Measurements from ENCODE around the gene SMTN.
"Not testable (repeated sequence)": the region's sequence is repeated elsewhere in the genome, so short reads cannot be mapped to it uniquely, and the experiment has no call there.

The SMTN gene

GRCh38 chr22:31080848-31081649 lies at the start of gene SMTN:
Gene SMTN, plus strand, starts transcription at chr22:31081318. Its CDS starts 1,941 bp downstream, at chr22:31083259.
- peak; percentile 80 for DNase-seq

DNA sequence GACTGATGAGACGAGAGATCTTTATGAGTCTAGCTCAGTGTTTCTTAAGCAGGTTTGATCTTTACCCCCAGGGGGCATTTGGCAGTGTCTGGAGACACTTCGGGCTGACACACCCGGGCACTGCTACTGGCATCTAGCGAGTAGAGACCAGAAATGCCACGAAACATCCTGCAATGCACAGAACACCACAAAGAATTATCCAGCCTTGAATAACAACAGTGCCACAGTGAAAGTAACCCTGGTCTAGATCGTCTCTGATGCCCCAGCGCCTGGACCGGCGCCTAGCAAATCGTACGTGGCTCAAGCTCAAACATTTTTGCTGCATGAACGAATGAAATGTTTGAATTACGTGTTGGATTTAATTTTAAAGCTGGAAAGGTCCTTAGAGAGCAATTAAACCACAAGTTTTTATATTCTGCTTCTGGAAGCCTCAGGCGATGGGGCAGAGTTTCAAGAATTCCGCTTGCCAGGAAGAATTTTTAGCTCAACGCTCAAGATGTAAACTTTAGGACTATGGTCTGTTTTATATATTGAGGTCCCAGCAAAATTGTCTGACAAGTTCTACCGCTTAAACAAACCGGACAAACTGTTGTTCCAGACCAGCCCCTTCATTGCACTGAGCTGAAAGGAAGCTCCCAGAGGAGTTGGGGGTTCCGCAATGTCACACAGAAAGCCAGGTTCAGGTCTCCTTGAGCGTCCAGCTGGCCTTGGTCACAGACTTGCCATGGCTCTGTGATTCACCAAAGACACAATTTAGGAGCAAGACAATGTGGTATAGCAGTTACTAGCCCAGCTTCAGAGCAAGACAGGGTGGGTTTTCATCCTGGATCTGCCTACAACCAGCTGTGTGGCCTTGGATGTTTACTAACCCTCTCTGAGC lies 44.2 kb upstream of the SMTN start:
- DNase-seq: no peak

GRCh38 chr22:31038686-31039085 lies 42.4 kb upstream of the SMTN start:
- no peak for DNase-seq

- no peak for DNase-seq
Measured at GRCh38 chr22:31039393-31039792, 41.7 kb upstream of the SMTN start.

- DNase-seq: no peak
Measured at GRCh38 chr22:31040542-31041398, 40.3 kb upstream of the SMTN start.

- no peak for DNase-seq
Measured at GRCh38 chr22:31044262-31044861, 36.8 kb upstream of the SMTN start.

GRCh38 chr22:31045900-31046538 lies 35.1 kb upstream of the SMTN start:
- DNase-seq: no peak

DNA sequence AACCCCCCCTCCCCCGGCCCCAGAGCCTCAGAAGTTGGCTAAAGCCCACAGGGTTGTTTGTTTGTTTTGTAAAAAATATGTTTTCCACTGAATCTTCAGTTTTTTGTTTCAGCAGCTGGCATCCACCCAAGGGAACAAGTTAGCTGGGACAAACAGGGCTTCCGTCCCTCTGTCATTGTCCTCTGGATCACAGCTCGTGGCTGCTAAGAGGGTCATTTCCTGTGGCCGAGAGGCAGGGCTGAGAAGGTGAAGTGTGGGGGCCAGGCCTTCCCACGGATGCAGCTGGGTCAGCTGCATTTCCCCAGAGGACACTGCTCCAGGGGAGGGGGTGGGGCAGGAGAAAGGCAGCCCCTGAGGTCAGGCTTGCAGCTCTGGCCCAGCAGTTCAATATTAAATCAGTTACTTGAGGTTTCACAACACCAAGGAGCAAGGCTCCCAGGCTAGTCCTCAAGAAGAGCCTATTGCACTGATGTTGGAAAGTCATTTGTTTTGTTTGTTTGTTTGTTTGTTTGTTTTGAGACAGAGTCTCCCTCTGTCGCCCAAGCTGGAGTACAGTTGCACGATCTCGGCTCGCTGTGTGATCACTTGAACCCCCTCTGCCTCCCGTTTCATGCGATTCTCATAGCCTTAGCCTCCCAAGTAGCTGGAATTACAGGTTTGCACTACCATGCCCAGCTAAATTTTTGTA lies 34.4 kb upstream of the SMTN start:
- peak; percentile 45 for DNase-seq

DNA sequence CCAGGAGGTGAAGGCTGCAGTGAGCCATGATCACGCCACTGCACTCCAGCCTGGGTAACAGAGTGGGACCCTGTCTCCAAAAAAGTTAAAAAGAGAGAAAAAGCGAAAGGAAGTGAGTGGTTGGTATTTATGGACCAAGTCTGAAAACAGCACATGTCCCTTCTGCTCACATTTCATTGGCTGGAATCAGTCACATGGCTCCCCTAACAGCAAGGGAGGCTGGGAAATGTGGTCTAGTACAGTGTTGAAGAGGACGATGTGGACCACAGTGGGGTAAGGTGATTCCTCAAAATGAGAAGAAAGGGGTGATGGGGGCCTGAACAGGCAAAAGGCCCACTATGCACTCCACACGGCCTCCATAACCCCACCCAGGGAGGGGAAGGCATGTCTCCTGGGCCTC lies 32.5 kb upstream of the SMTN start:
- DNase-seq: no peak

- no peak for DNase-seq
Measured at GRCh38 chr22:31049815-31050420, 31.2 kb upstream of the SMTN start.

DNA sequence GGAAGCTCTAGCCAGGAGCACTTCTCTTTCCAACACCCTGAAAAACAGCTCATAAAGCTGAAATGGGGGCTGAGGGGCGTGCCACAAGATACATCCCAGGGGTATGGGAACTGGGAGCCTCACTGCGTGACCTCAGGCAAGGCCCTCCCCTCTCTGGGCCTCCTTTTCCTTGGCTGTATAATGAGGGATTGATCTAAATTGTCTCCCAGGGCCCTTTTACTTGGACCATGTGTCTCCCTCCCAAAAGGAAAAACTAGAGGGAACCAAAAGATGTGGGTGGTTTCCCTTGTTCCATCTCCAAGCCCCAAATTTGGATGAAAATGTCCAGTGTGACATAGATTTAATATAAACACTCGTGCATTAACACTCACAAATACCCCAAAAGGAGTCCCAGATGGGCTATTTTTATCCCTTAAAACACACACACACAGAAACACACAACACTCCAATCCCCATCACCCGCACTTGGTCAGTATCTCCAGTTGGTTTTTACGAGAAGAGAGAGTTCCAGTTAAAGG lies 25.9 kb upstream of the SMTN start:
- no peak for DNase-seq

GRCh38 chr22:31055635-31056159 lies 25.4 kb upstream of the SMTN start:
- DNase-seq: peak; percentile 95

GRCh38 chr22:31056986-31057599 lies 24.0 kb upstream of the SMTN start:
- DNase-seq: no peak

DNA sequence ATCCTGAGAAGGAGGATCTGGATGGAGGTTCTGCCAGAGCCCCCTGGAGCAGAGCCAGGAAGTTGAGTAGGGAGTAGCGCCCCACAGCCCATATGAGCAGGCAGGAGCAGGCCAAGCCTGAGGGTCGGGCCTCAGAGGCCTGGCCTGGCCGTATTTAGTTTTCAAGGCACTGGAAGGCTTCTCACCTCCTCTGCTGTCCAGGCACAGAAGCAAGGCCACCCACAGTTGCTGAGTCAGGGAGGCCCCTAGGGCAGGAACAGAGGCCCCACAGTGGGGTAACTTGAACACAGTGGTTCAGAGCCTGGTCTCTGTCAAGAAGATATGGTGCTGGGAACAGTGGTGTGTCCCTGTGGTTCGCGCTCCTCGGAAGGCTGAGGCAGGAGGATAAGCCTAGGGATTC lies 21.5 kb upstream of the SMTN start:
- DNase-seq: not testable (repeated sequence)

DNA sequence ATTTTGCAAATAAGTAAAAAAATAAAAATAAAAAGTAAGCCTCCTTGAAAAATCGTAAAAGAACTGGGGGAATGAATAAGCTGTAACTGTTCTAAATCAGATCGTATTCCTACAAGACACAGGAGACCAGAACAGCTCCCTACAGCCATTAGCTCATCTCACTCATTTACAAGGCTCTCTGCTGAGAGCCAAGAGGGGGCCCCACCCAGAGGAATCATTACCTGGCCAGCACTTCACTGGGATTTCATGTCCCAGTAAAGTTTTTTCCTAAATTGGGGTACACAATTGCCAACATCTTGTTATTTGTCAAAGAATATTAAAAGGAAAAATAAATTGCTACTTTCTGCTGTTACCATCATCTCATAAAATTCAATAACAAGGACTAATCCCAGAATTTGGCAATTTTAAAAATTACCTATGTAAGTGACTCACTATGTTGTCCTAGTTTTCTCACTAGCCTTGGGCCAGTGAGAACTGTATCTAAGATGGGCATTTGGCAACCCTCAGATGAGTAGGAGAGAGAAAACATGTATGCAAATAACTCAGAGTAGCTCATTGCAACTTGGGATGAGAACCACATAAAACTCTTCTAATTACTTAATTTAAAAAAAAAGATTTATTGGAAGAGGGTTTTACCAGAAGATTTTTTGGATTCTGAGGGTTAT lies 18.4 kb upstream of the SMTN start:
- no peak for DNase-seq

GRCh38 chr22:31064369-31064768 lies 16.7 kb upstream of the SMTN start:
- DNase-seq: no peak

DNA sequence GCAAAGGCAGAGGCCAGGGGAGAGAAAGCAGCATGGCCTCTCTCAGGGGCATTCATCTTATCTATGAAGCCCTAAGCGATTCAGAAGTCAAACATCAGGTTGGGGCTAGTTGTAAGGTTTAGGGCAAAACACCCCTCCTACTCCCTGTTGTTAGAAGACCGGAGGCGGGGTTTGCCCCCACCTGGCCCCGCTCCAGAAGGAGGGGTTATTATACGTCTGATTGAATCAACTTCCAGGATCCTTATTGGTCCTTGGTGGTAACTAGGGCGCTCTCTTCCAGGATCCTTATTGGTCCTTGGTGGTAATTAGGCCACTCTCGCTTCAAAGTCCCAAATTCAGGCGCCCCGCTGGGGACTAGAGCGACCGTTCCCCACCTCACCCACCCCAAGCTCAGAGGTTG lies 12.1 kb upstream of the SMTN start:
- DNase-seq: no peak

- not testable (repeated sequence) for DNase-seq
Measured at GRCh38 chr22:31069691-31070314, 11.3 kb upstream of the SMTN start.

DNA sequence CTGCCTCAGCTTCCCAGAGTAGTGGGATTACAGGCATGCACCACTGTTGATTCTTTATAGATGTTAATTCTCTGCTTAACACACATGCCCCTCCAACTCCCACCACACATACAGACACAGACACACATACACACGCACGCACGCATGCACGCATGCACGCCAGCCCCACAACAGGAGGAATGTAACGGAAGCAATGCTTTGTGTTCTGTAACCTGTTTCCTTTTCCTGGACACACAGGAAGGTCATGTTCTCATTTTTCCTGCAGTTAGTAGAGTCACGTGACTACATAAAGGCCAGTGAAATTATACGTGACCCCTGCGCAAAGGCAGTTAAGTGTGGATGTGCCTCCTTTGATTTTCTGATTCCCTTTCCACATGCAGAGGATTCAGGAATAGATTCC lies 8.0 kb upstream of the SMTN start:
- DNase-seq: not testable (repeated sequence)
